IPS-NIHi7 (cell line): ENCODE data around the gene GUSB.
"Not testable (repeated sequence)": the region's sequence is repeated elsewhere in the genome, so short reads cannot be mapped to it uniquely, and the experiment has no call there.

Experiments
- DNase-seq: peaks from one replicate; pipeline ENCODE4 v3.0.0; 2012; ENCODE audit warnings: mixed read lengths; ENCODE audit errors: extremely low spot score

Gene GUSB

DNA sequence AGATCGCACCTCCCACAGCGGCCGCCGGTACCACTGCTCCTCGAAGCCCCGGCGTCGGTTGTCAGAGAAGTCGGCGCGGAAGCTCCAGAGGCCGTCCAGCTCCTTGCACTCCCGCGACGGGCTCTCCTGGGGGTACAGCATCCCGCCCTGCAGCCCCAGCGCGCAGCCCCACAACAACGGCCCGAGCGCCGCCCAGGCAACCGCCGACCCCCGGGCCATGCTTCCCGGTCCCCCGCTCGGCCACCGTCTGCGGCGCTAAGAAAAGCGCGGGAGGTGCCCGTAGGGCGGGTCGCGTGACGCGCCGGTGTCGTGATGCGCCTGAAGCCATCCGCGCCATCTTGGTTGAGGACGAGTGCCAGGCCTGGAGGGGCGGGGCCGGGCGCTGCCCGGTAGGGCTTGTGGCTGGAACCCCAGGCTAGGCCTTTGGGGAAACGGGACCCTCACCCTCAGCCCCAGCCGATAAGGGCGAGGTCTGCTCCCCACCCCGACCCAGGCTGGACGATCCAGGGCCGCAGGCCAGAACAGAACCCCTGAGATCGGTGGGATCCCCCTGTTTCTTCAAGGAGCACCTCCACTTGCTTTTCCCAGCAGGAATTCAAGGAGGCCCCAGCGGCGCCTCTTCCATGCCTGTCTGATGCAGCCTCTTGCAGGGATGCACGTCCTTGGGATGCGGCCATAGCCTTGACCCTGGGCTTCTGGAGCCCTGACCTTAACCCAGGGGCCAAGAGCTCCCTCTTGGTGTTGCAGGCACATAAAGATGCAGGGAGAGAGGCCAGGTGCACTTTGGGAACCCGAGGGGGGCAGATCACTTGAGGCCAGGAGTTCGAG lies at the start of gene GUSB:
Gene GUSB (minus strand): TSS at position 249 of the 828 bp plus-strand sequence. CDS start 30 bp downstream, at position 219.
- DNase-seq = peak; percentile 99

DNA sequence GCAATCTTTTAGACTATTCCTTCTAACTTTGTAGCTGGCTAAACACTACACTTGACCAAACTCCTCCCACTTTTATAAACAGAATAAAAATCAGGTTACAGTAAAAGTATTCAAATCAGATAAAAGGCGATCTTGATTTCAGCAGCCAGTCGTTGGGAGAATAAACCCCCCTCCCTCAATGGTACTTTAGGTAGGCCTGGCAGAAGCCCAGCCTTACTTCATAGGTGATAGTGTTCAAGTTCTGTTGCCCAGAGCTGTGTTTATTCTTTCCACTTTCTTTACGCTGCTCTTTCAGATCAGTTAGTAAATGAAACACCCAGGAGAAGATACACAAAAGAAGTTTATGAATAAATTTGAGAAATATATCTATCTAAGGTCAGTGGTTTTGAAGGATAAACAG lies 46.3 kb upstream of the GUSB start:
- DNase-seq = not testable (repeated sequence)

DNA sequence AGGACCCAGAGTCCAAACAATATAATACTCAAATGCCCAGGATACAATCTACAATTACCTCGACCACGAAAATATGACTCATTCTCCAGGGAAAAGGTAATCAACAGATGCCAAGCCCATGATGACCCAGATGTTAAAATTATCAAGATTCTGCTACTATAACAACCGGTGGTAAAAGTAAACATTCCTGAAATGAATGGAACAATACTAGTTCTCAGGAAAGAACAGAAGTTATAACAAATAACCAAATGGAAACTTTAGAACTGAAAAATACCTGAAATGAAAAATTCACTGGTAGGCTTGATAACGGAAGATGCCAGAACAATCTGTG lies 34.1 kb upstream of the GUSB start:
- no peak for DNase-seq

DNA sequence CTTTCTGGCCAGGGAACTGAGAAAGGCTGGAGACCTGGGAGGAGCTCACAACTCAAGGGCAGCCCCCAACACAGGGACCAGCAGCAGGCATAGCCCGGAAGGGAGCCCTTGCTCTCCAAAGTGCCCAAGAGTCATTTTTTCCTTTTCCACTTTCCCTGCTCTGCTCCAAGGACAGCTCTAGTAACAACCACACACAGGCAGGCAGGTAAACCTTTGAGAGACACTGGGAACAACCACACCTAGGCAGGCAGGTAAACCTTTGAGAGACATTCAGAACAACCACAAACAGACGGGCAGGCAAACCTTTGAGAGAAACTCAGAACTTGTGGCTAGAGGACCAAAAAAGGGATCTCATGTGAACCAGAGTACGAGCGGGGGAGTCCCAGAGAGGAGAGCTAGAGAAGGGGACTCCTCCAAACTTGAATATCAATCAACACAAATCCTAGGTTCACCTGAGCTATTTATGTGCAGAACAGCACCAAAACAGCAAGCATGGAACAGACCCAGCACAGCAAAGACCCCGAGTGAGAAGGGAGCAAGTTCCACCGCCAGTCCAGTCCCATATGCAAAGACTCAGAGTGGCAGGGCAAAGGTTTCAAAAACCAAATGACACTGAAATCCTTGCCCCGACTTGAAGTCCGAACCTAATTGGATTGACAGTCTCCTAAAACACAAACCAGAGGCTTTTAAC lies 33.6 kb upstream of the GUSB start:
- no peak for DNase-seq

DNA sequence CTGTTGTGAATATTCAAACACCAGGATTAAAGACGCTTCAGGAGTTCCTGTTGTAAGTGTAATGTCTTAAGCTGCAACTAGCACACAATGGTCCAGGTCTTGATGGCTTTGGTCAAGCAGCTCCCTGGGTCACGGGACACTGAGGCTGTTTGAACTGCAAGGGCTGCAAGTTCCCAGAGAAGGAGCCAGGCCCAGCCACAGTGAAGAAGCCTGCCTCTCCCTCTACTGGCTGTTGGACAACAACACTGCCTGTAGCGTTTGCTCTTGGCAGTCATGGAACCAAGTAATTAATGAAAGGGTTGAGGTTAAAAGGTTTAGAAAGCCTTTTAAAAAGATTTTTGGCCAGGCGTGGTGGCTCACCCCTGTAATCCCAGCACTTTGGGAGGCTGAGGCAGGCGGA lies 31.9 kb upstream of the GUSB start:
- DNase-seq = peak; percentile 44

DNA sequence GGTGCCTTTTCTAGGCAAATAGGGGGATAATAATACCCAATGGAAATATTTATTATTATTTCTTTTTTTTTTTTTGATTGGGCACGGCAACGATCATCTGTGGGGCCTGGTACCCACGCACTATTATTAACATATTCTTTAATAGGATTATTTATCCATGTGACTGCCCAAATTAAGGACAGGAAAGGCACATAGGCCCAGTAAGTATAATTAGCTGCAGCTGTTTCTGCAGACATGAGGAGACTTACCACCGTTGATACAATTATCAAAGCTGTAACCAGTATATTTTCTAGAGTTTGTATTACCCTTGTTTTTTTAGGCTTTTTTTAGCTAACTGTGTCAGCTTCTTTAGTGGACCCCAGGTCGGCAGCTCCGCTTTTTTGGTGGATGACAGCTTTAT lies 25.2 kb upstream of the GUSB start:
- DNase-seq = no peak

DNA sequence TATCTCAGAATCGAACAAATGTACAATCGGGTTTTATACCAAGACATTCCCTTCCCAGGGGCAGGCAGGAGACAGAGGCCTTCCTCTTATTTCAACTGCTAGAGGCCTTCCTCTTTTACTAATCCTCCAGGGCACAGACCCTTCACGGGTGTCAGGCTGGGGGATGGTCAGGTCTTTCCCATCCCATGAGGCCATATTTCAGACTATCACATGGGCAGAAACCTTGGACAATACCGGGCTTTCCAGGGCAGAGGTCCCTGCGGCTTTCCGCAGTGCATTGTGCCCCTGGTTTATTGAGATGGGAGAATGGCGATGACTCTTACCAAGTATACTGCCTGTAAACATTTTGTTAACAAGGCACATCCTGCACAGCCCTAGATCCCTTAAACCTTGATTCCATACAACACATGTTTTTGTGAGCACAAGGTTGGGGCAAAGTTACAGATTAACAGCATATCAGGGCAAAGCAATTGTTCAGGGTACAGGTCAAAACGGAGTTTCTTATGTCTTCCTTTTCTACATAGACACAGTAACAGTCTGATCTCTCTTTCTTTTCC lies 23.2 kb upstream of the GUSB start:
- DNase-seq = not testable (repeated sequence)

DNA sequence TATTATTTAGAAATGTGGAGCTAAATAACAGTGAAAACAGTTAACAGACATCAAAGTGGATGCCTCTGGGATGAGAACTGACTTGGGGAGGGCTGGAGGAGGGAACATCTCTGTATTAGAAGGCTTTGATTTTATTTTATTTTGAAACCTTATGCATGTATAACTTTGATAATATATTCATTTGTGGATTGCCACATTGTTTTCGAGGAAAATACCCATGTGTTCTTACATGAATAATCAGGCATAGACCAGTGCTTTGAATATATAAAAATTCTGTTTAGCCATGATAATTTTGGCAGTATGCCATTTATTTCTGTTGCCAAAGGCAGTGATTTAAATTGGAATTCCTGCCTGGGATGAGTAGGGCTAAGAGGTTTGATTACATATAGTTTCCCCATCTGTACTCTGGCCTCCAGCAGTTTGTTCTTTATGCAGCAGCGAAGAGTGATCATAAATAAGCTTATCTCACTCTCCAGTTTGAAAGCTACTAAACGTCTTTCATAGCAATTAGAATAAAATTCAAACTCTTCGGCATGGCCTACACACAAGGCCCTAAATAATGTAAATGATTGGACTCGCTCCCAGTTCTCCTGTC lies 18.9 kb upstream of the GUSB start:
- not testable (repeated sequence) for DNase-seq

DNA sequence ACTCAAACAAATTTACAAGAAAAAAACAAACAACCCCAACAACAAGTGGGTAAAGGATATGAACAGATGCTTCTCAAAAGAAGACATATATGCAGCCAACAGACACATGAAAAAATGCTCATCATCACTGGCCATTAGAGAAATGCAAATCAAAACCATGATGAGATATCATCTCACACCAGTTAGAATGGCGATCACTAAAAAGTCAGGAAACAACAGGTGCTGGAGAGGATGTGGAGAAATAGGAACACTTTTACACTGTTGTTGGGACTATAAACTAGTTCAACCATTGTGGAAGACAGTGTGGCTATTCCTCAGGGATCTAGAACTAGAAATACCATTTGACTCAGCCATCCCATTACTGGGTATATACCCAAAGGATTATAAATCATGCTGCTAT lies 13.0 kb upstream of the GUSB start:
- DNase-seq = not testable (repeated sequence)

DNA sequence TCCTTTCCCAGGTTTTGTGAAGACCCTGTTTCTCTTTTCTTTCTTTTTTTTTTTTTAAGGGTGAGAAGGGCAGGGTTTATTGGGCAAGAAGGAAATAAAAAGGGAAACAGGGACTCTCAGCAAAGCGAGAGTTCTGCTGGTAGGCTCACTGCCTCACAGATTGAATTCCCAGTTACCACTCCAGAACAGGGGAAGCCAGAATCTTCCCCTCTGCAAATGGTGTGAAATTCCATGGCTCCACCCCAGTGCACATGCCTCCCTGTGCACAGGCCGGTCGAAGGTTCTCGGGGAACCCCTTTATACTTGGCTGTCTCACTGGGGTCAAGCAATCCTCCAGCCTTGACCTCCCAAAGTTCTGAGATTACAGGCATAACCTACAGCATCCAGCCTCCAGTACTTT lies 10.5 kb upstream of the GUSB start:
- DNase-seq = no peak

DNA sequence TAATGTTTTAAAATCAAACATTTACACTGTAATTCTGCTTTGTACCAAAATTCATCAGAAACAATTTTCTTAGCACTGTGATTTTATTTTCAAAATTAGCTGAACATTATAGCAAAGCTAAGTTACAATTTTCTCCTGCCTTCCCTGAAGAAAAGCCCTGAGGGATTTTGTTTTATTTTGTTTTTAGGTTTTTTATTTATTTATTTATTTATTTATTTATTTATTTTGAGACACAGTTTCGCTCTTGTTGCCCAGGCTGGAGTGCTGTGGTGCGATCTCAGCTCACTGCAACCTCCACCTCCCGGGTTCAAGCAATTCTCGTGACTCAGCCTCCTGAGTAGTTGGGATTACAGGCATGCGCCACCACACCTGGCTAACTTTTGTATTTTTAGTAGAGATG lies 9.8 kb upstream of the GUSB start:
- not testable (repeated sequence) for DNase-seq

DNA sequence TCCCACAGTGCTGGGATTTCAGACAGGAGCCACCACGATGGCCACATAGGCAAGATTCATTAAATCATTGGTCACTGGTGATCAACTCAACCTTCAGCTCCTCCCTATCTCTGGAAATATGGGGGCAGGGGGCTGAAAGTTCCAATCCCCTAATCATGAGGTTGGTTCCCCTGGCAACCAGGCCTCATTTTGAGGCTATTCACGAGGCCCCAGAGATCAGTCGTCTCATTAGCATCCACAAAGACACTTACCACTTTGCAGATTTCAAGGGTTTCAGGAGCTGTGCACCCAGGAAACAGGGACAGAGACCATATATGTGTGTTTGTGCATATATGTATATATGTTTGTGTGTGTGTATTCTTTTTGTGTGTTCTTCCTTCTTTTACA lies 7.7 kb upstream of the GUSB start:
- DNase-seq = no peak

DNA sequence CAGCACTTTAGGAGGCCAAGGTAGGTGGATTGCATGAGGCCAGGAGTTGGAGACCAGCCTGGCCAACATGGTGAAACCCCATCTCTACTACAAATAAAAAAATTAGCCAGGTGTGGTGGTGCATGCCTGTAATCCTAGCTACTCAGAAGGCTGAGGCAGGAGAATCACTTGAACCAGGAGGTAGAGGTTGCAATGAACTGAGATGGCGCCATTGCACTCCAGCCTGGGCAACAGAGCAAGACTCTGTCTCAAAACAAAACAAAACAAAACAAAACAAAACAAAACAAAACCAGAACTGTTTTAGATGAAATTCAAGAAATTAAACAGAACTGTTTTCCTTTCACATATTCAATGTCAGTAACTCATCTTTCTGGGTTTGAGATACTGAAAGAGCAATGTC lies 6.5 kb upstream of the GUSB start:
- DNase-seq = not testable (repeated sequence)

DNA sequence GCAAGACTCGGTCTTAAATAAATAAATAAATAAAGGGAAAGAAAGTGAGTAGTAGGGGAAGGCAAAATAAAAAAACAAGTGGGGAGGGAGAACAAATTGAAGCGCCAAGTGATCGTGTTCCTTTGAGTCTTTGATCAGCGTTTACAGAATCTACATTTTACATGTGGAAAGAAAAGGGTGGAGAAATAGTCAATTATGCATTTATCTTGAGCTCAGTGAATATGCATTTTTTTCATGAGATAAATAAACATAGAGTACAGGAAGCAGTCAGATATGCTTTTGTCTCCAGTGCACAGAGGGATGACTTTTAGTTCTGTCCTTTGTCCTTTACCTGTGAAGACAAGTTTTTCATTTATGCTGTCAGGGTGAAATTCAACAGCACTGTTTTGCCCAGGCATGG lies 6.1 kb upstream of the GUSB start:
- DNase-seq = no peak

DNA sequence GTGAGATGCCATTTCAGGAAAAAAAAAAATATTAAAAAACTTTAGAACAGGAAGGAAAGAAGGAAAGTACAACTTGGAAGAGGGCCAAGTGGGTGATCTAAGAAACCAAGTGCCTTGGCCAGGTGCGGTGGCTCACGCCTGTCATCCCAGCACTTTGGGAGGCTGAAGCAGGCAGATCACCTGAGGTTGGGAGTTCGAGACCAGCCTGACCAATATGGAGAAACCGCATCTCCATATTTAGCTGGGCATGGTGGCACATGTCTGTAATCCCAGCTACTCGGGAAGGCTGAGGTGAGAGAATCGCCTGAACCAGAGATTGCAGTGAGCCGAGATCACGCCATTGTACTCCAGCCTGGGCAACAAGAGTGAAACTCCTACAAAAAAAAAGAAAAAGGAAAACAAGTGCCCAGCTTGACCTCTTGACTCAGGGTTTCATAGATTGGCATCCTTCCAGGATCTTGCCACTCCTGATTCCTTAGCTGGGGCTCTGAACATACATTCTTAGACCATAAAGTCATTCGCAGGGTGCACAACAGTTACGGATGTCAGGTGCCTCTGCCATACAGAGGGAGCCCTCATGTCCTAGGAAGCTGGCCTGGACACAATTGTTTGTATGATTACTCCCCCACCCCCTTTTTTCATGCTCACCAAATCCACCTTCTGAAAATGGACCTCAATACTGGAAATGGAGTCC lies 2.1 kb upstream of the GUSB start:
- no peak for DNase-seq

DNA sequence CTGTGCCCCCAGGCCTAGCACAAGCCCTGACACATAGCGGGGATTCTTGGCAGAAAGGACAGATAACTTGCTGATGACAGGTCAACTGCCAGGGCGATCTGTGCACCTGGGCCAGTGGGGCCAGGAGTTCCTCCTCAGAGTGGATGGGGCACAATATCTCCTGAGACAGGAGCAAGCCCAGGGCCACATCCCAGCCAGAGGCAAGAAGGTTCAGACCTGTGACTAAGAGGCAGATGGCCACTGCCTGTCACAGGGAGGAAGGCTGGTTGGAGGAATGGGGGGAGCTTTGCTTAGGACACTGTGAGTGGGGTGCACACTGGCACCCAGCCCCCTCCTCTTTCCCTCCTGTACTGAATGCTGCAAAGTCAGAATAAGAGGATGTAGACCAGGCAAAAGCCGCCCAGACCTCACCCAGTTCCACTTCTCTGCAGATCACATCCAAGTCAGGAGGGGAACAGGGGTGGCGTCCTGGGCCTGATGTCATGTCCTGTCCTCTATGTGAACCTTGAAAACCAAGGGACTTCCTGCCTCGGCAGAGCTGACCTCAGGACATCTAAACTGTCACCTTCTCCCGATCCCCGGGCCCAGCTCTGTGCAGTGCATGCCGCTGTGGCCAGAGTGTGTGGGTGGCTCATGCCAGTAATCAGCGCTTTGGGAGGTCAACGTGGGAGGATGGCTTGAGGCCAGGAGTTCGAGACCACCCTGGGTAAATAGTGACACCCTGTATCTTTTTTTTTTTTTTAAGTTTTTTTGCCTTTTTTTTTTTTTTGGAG lies 1.3 kb downstream of the GUSB start:
- no peak for DNase-seq

DNA sequence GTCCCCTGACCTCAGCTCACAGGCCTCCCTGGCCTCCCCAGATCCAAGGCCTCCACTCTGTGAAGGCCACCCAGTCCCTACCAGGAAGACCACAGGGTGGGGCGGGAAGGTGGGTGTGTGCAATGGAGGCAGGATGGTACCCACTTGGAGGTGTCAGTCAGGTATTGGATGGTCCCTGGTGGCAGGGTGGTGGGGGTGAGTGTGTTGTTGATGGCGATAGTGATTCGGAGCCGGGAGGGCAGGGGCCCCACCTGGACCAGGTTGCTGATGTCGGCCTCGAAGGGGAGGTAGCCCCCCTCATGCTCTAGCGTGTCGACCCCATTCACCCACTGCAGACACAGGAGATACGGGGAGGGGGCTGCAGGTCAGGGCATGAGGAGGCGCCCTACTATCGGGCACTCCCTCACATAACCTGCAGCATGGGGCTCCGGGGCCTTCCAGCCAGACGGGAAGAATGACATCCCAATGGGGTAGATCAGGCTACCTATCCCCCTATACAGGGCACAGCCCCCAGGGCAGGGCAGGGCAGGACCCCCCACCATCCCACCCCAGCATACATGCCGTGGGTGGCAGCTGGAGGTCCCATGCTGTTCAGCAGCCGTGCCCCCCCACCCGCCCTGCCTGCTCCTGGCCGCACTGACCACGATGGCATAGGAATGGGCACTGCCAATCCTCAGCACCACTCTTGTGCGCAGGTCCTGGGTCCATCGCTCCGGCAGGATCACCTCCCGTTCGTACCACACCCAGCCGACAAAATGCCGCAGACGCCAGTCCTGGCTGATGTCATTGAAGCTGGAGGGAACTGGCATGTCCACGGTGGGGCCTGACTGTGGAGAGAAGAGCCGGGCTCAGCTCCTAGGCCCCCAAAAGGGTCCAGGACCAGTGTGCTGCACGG lies 2.2 kb downstream of the GUSB start:
- DNase-seq = no peak

DNA sequence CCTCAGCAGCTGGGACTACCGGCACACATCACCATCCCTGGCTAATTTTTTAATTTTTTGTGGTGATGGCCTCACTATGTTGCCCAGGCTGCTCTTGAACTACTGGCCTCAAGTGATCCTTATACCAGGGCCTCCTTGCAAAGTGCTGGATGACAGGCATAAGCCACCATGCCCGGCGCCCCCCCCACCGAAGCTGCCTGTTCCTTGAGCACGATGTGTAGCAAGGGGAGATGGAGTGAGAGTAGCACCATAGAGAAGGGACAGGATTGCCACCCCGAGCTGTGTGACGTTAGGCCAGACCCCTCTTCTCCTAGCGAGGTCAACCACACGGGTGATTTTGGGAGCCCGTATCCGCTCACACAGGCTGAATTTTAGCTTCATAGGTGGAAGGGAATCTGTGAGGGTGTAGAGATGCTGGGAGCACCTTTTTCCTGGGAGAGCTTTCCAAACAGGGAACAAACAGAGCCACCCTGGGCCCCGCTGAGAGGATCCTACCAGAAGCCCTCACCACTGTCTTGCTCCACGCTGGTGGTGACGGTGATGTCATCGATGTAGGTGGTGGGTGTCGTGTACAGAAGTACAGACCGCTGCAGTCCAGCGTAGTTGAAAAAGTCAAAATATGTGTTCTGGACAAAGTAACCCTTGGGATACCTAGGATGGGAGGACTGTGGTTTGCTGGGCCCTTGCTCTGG lies 3.0 kb downstream of the GUSB start:
- no peak for DNase-seq

DNA sequence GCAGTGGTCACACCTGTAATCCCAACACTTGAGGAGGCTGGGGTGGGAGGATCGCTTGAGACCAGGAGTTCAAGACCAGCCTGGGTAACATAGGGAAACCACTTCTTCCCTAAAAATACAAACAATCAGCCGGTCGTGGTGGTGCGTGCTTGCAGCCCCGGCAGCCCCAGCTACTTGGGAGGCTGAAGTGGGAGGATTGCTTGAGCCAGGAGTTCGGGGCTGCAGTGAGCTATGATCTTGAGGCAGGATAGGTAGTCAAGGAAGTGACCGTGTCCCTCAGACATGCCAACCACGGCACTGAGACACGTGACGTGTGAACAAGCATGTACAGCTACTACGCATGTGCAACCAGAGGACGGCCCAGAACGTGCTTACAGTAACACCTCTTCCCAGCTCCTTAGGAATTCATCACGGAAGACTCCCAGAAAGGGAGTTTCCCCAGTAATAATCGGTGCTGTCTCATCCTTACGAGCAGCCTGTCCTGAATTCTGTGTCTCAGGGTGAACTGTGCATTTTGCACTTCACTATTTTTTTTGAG lies 5.3 kb downstream of the GUSB start:
- DNase-seq = no peak
